GM21529 (cell line): ENCODE results near the gene ZBTB7A.
"Not testable (repeated sequence)": the region's sequence is repeated elsewhere in the genome, so short reads cannot be mapped to it uniquely, and the experiment has no call there.

Source experiments
- ATAC-seq: cut with Tn5 transposase; IDR thresholded peaks from one replicate; pipeline ENCODE4 v1.9.1; 2021; ENCODE audit not compliant: unreplicated experiment

ZBTB7A gene

GRCh38 chr19:3998667-3999412 is 67.9 kb downstream of the ZBTB7A start:
- not testable (repeated sequence) for ATAC-seq

- ATAC-seq, result no peak
Measured at GRCh38 chr19:3995607-3996006, 71.1 kb downstream of the ZBTB7A start.
